Measurements from ENCODE around the gene LYSMD4. TPM values are rescaled to one million over a fixed set of nuclear protein-coding genes. Genes with fewer than 3 reads are reported as not detected.
A peak's percentile ranks its signal among the peaks of the same experiment; 100 is the strongest.
"Not testable (repeated sequence)": the region's sequence is repeated elsewhere in the genome, so short reads cannot be mapped to it uniquely, and the experiment has no call there.

The LYSMD4 gene
- total RNA-seq, result 13.6 and 16.4 TPM in 2 replicates
- long read RNA-seq, transcript LYSMD4-210 (2 exons, 2,431 nt), result major isoform, 5 of 20 reads
- long read RNA-seq, partial matches to known transcripts, result 1 of 20 reads
- long read RNA-seq, other reads (novel, unspliced or antisense), result 13 of 20 reads

- Mint-ChIP-seq H3K27ac (ENCODE audit: unreplicated experiment) (peak within 1 kb of the TSS; percentile 86), H3K4me1 (peaks cover 16% of the 10 kb centered on the region), H3K36me3 (ENCODE audit: low read depth) (peaks cover 2% of the 10 kb centered on the region), H3K27me3 (ENCODE audit: low read depth) (no peaks in the 10 kb centered on the region), H3K4me3 (peak within 1 kb of the TSS; percentile 90), H3K9me3 (peaks cover 2% of the 10 kb centered on the region)
- DNase-seq (ENCODE audit: low read depth, low spot score), result peak; percentile 94
- TF ChIP-seq, protein P1, sequence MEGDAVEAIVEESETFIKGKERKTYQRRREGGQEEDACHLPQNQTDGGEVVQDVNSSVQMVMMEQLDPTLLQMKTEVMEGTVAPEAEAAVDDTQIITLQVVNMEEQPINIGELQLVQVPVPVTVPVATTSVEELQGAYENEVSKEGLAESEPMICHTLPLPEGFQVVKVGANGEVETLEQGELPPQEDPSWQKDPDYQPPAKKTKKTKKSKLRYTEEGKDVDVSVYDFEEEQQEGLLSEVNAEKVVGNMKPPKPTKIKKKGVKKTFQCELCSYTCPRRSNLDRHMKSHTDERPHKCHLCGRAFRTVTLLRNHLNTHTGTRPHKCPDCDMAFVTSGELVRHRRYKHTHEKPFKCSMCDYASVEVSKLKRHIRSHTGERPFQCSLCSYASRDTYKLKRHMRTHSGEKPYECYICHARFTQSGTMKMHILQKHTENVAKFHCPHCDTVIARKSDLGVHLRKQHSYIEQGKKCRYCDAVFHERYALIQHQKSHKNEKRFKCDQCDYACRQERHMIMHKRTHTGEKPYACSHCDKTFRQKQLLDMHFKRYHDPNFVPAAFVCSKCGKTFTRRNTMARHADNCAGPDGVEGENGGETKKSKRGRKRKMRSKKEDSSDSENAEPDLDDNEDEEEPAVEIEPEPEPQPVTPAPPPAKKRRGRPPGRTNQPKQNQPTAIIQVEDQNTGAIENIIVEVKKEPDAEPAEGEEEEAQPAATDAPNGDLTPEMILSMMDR (conservative IDR thresholded peaks at IDR 0.05), result no peak
Measured at GRCh38 chr15:99733268-99734039, at the start of gene LYSMD4. Gene LYSMD4, minus strand, starts transcription at chr15:99733437. Its CDS starts 1,438 bp downstream, at chr15:99731999.

- not testable (repeated sequence) for H3K9me3 Mint-ChIP-seq; H3K27ac Mint-ChIP-seq (ENCODE audit: unreplicated experiment); H3K4me3 Mint-ChIP-seq; DNase-seq (ENCODE audit: low read depth, low spot score); H3K36me3 Mint-ChIP-seq (ENCODE audit: low read depth); H3K4me1 Mint-ChIP-seq
- peaks cover 17% of the 10 kb centered on the region for H3K27me3 Mint-ChIP-seq (ENCODE audit: low read depth)
Measured at GRCh38 chr15:99782029-99782428, 48.8 kb upstream of the LYSMD4 start.

GRCh38 chr15:99777144-99777543 is 43.9 kb upstream of the LYSMD4 start:
- Mint-ChIP-seq H3K27me3 (ENCODE audit: low read depth) (peaks cover 5% of the 10 kb centered on the region), H3K36me3 (ENCODE audit: low read depth) (no peaks in the 10 kb centered on the region), H3K9me3 (peaks cover 3% of the 10 kb centered on the region), H3K4me1 (no peaks in the 10 kb centered on the region), H3K27ac (ENCODE audit: unreplicated experiment) (no peak overlapping the region), H3K4me3 (no peak overlapping the region)
- TF ChIP-seq, protein P1 (conservative IDR thresholded peaks at IDR 0.05), result no peak
- DNase-seq (ENCODE audit: low read depth, low spot score), result no peak

GRCh38 chr15:99764522-99764921 is 31.3 kb upstream of the LYSMD4 start:
- H3K4me3 Mint-ChIP-seq, result no peak overlapping the region
- TF ChIP-seq, protein P1 (conservative IDR thresholded peaks at IDR 0.05), result no peak

DNA sequence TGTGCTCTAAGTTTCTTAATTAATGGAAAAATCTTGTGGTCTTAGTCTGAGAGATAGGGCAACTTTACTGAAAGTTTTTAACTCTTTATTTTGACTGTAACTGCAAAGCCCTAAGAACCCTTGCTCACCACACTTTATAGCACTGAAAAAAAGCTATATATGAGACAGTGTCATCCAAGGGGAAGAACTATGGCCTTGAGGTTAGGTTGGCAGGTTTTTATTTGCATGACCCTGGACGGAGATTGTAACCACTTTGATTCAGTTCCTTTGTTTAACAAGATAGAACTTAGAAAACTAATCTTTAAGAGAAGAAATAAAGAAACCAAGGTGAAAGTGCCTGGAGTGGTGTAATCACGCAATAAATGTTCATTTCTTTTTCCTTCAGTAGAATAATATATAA is 30.6 kb upstream of the LYSMD4 start:
- no peaks in the 10 kb centered on the region for H3K36me3 Mint-ChIP-seq (ENCODE audit: low read depth)
- H3K4me3 Mint-ChIP-seq, result no peak overlapping the region
- no peaks in the 10 kb centered on the region for H3K27me3 Mint-ChIP-seq (ENCODE audit: low read depth)
- TF ChIP-seq, protein P1 (conservative IDR thresholded peaks at IDR 0.05), result no peak
- no peaks in the 10 kb centered on the region for H3K9me3 Mint-ChIP-seq
- no peaks in the 10 kb centered on the region for H3K4me1 Mint-ChIP-seq
- DNase-seq (ENCODE audit: low read depth, low spot score), result no peak
- H3K27ac Mint-ChIP-seq (ENCODE audit: unreplicated experiment), result no peak overlapping the region

More at GRCh38 chr15:99764522-99764921, 31.3 kb upstream of the LYSMD4 start:
- H3K27me3 Mint-ChIP-seq (ENCODE audit: low read depth), result no peaks in the 10 kb centered on the region
- no peaks in the 10 kb centered on the region for H3K4me1 Mint-ChIP-seq
- no peak for DNase-seq (ENCODE audit: low read depth, low spot score)
- no peak overlapping the region for H3K27ac Mint-ChIP-seq (ENCODE audit: unreplicated experiment)
- no peaks in the 10 kb centered on the region for H3K36me3 Mint-ChIP-seq (ENCODE audit: low read depth)
- no peaks in the 10 kb centered on the region for H3K9me3 Mint-ChIP-seq

GRCh38 chr15:99762288-99762687 is 29.1 kb upstream of the LYSMD4 start:
- DNase-seq (ENCODE audit: low read depth, low spot score), result no peak
- TF ChIP-seq, protein P1 (conservative IDR thresholded peaks at IDR 0.05), result no peak
- H3K4me1 Mint-ChIP-seq, result no peaks in the 10 kb centered on the region
- no peaks in the 10 kb centered on the region for H3K36me3 Mint-ChIP-seq (ENCODE audit: low read depth)
- no peak overlapping the region for H3K27ac Mint-ChIP-seq (ENCODE audit: unreplicated experiment)
- no peaks in the 10 kb centered on the region for H3K27me3 Mint-ChIP-seq (ENCODE audit: low read depth)
- H3K9me3 Mint-ChIP-seq, result no peaks in the 10 kb centered on the region
- no peak overlapping the region for H3K4me3 Mint-ChIP-seq
